ENCODE measurements around the gene SLC12A6. TPM values are rescaled to one million over a fixed set of nuclear protein-coding genes. Genes with fewer than 3 reads are reported as not detected.

The SLC12A6 gene
- total RNA-seq, 1 experiment from 2014 or later = 15.1 TPM

DNA sequence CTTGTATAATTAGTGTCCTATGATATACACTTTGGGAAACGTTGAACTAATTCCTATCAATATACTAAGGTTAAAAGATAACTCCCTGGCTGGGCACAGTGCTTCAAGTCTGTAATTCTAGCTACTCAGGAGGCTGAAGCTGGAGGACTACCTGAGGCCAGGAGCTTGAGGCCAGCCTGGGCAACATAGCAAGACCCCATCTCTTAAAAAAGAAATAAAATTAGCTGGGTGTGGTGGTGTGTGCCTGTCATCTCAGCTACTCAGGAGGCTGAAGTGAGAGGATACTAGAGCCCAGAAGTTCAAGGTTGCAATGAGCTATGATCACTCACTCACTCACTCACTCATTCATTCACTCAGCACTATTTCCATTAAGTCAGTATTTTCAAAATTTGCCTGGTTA, 55.2 kb downstream of the SLC12A6 start (continued):
- TF ChIP-seq, protein P1, sequence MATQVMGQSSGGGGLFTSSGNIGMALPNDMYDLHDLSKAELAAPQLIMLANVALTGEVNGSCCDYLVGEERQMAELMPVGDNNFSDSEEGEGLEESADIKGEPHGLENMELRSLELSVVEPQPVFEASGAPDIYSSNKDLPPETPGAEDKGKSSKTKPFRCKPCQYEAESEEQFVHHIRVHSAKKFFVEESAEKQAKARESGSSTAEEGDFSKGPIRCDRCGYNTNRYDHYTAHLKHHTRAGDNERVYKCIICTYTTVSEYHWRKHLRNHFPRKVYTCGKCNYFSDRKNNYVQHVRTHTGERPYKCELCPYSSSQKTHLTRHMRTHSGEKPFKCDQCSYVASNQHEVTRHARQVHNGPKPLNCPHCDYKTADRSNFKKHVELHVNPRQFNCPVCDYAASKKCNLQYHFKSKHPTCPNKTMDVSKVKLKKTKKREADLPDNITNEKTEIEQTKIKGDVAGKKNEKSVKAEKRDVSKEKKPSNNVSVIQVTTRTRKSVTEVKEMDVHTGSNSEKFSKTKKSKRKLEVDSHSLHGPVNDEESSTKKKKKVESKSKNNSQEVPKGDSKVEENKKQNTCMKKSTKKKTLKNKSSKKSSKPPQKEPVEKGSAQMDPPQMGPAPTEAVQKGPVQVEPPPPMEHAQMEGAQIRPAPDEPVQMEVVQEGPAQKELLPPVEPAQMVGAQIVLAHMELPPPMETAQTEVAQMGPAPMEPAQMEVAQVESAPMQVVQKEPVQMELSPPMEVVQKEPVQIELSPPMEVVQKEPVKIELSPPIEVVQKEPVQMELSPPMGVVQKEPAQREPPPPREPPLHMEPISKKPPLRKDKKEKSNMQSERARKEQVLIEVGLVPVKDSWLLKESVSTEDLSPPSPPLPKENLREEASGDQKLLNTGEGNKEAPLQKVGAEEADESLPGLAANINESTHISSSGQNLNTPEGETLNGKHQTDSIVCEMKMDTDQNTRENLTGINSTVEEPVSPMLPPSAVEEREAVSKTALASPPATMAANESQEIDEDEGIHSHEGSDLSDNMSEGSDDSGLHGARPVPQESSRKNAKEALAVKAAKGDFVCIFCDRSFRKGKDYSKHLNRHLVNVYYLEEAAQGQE (IDR thresholded peaks at IDR 0.05; ENCODE audit: low read depth) = no peak

DNA sequence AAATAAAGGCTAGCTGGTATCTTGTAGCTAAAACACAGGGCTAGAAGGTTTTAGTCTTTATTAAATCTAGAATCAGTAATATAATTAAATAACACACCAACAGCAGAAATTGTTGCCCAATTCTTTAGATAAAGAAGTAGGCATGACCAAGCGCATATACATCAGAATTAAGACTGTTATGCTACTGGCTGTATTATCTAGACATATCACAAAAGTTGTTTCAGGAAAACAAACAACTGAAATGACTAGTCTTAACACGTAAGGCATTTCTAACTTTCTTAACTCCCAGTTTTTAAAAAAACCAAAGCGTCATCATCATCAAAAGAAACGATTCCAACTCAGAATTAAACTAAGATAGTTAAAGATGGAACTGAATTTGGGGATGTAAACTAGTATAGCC, 57.4 kb downstream of the SLC12A6 start:
- H3K27me3 ChIP-seq (ENCODE audit: insufficient read depth, low read length) = no peaks in the 10 kb centered on the region
- ATAC-seq (no peak), DNase-seq (ENCODE audit: low read depth, low spot score) (no peak)
- ChIA-PET POLR2A (no interaction called here), CTCF (no interaction called here), RAD21 (ENCODE audit: low non-redundant PET in 1 of 2, low total read pairs in 2 of 2, uncharacterized antibody in 2 of 2, unreplicated experiment in 2 of 2) (no interaction called here)
- no peak overlapping the region for H3K9ac ChIP-seq (ENCODE audit: low read length)
- no peak overlapping the region for H3K27ac ChIP-seq (ENCODE audit: low read depth, low read length)
- TF ChIP-seq, protein P1 (IDR thresholded peaks at IDR 0.05; ENCODE audit: low read depth) = no peak
- TF ChIP-seq CEBPB (IDR thresholded peaks at IDR 0.05; ENCODE audit: low read depth) (no peak), EZH2 (IDR thresholded peaks at IDR 0.05) (no peak), FOSL1 (IDR thresholded peaks at IDR 0.05; ENCODE audit: low read depth) (no peak), POLR2AphosphoS5 (IDR thresholded peaks at IDR 0.05; ENCODE audit: low read depth, low read length) (no peak), RAD21 (IDR thresholded peaks at IDR 0.05; ENCODE audit: low read depth) (no peak), CBX3 (IDR thresholded peaks at IDR 0.05; ENCODE audit: low read depth) (no peak), JUND (IDR thresholded peaks at IDR 0.05) (no peak), ZBTB33 (IDR thresholded peaks at IDR 0.05; ENCODE audit: extremely low read depth, insufficient replicate concordance, low read length) (no peak), ELF1 (IDR thresholded peaks at IDR 0.05; ENCODE audit: borderline replicate concordance, low read depth) (no peak), ZFX (IDR thresholded peaks at IDR 0.05) (no peak), SRF (IDR thresholded peaks at IDR 0.05; ENCODE audit: low read depth) (no peak), SP1 (IDR thresholded peaks at IDR 0.05; ENCODE audit: low read depth) (no peak)
- no peaks in the 10 kb centered on the region for H3K9me2 ChIP-seq (ENCODE audit: insufficient read depth)
- no peak overlapping the region for H3K4me2 ChIP-seq (ENCODE audit: low read length)
- intact Hi-C loops (cut with micrococcal nuclease) = no loop called here
- no peaks in the 10 kb centered on the region for H3K36me3 ChIP-seq (ENCODE audit: control insufficient read depth in 1 of 2, insufficient read depth in 2 of 2, low read length in 2 of 2)
- no peak overlapping the region for H3K4me3 ChIP-seq (replicated peaks in 1 of 2; ENCODE audit: low read depth in 1 of 2, low read length in 2 of 2)
- no peaks in the 10 kb centered on the region for H3K4me1 ChIP-seq (ENCODE audit: control insufficient read depth in 1 of 2, insufficient read depth in 2 of 2, low read length in 2 of 2)
- no peaks in the 10 kb centered on the region for H4K20me1 ChIP-seq (ENCODE audit: insufficient read depth)
- H2AFZ ChIP-seq (ENCODE audit: low read depth, low read length, poor library complexity, severe bottlenecking) = no peak overlapping the region
- no TSS peak for BruUV-seq (replicated peaks)
- no peaks in the 10 kb centered on the region for H3K79me2 ChIP-seq (ENCODE audit: insufficient read depth, low read length)
- H3K9me3 ChIP-seq (ENCODE audit: control insufficient read depth in 1 of 2, insufficient read depth in 1 of 2, low read depth in 1 of 2, low read length in 2 of 2) = no peaks in the 10 kb centered on the region
